Measurements from ENCODE around the gene GLDC. TPM values are rescaled to one million over a fixed set of nuclear protein-coding genes. Genes with fewer than 3 reads are reported as not detected.
"Not testable (repeated sequence)": the region's sequence is repeated elsewhere in the genome, so short reads cannot be mapped to it uniquely, and the experiment has no call there.

GLDC gene
- 10 to 100 TPM in 1 of 2 donors, 1 to 10 TPM in 1; 8.9 to 38.8 TPM for total RNA-seq
- polyA plus RNA-seq (2013, experiment 1 of 2) = 43.8 TPM
- polyA plus RNA-seq (2013, experiment 2 of 2) = 35.4 TPM
- long read RNA-seq, experiment 1 = 0 reads
- long read RNA-seq, experiment 2, transcript GLDC-201 (25 exons, 3,900 nt) = major isoform, 8 of 12 reads
- long read RNA-seq, experiment 2, partial matches to known transcripts = 2 of 12 reads
- long read RNA-seq, experiment 2, other reads (novel, unspliced or antisense) = 2 of 12 reads
- long read RNA-seq, experiment 3, partial matches to known transcripts = 15 of 22 reads
- long read RNA-seq, experiment 3, other reads (novel, unspliced or antisense) = 3 of 22 reads
- long read RNA-seq, experiment 4 = 0 reads

DNA sequence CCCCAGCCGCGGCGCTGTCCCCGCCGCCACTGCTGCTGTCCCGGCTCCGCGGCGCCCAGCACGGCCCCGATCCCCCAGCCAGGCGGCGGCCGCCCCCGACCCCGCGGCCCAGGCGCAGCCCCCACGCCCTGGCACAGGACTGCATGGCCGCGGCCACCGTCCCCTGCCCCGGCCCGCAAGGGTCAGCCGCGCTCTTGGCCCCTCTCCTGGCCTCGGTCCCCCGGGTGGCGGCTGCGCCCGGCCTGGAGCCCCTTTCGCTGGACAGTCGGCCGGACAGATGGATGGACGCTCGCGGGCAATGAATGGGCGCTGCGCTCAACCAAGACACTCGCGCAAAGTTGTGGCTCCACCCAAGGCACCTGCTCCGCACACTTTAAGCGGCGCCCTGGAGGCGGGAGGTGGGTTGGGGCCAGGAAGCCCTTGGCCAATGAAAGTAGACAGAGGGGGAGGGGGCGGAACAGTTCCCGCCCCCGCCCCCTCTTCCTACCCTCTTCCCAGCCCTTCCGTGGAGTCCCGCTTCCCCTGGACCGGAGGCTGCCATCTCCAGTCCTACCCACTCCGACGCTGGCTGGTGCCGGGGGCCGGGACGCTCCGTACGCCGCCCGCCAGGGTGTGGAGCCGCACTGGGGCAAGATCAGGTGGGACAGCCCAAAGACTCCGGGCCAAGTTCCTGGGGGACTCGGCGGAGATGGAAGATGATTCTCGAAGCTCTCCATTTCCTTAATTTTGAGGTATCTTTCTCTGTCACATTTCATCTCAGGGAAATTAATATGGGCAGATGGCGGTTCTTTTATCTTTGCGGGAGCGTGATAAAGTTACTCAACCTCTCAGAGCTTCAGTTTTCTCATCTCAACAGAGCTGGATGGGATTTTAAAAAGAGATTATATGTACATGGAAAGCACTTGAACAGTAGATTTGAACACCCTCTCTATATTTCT is at the start of gene GLDC:
Gene GLDC, minus strand, starts transcription at position 375 of the 938 bp plus-strand sequence. Its CDS starts 230 bp downstream, at position 145.
- H3K36me3 Mint-ChIP-seq (ENCODE audit: low read depth) = peaks cover 5% of the 10 kb centered on the region
- Histone ChIP-seq H3K4me1 (ENCODE audit: control insufficient read depth, insufficient read depth, low read length) (no peaks in the 10 kb centered on the region), H3K4me3 (ENCODE audit: low read length) (peak within 1 kb of the TSS; percentile 91), H3K27me3 (ENCODE audit: control insufficient read depth, insufficient read depth, low read length, poor library complexity, severe bottlenecking) (peaks cover 20% of the 10 kb centered on the region), H3K36me3 (ENCODE audit: control insufficient read depth, insufficient read depth, low read length) (no peaks in the 10 kb centered on the region), H3K9me3 (ENCODE audit: control insufficient read depth, low read length) (no peaks in the 10 kb centered on the region), H3K27ac (ENCODE audit: low read depth, low read length) (no peak within 1 kb of the TSS), H3K9ac (ENCODE audit: extremely low read depth, low read length, poor library complexity, severe bottlenecking) (peak within 1 kb of the TSS; percentile 50)
- peaks cover 14% of the 10 kb centered on the region for H3K27me3 Mint-ChIP-seq (ENCODE audit: insufficient read depth)
- peak; percentile 96 for DNase-seq
- 0 to 1% methylated on average over 11 to 68 of the region's 68 CpGs for WGBS, 2 experiments (ENCODE audit: insufficient coverage in 1 of 2, insufficient read length in 1 of 2)
- peak within 1 kb of the TSS; percentile 71 for H3K4me3 Mint-ChIP-seq
- TF ChIP-seq, protein P1, sequence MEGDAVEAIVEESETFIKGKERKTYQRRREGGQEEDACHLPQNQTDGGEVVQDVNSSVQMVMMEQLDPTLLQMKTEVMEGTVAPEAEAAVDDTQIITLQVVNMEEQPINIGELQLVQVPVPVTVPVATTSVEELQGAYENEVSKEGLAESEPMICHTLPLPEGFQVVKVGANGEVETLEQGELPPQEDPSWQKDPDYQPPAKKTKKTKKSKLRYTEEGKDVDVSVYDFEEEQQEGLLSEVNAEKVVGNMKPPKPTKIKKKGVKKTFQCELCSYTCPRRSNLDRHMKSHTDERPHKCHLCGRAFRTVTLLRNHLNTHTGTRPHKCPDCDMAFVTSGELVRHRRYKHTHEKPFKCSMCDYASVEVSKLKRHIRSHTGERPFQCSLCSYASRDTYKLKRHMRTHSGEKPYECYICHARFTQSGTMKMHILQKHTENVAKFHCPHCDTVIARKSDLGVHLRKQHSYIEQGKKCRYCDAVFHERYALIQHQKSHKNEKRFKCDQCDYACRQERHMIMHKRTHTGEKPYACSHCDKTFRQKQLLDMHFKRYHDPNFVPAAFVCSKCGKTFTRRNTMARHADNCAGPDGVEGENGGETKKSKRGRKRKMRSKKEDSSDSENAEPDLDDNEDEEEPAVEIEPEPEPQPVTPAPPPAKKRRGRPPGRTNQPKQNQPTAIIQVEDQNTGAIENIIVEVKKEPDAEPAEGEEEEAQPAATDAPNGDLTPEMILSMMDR (conservative IDR thresholded peaks at IDR 0.05) = no peak
- H3K9me3 Mint-ChIP-seq = no peaks in the 10 kb centered on the region
- H3K4me1 Mint-ChIP-seq = peaks cover 20% of the 10 kb centered on the region
- H3K27ac Mint-ChIP-seq = peak within 1 kb of the TSS; percentile 82

DNA sequence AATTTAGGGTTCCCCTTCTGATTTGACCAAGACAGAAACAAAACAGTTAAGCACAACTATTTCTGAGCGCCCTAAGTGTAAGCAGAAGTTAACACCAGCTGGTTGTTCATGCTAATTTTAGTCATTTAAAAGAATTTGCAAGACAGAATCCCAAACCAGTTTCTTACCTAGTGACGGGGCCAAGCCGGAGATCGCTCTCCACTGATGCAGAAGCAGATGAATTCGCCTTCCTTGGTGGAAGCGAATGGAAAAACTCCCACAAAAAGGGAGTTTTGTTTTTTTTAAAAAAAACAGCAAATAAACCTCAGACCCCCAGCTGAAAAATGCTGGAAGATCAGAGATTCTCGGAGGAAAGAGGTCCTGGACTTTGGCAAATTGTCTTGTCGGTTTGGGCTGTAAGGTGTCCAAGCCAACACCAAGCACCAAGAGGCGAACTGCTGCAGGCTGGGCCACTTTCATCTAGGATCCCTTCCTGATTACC is 47.4 kb upstream of the GLDC start:
- DNase-seq = peak; percentile 69

DNA sequence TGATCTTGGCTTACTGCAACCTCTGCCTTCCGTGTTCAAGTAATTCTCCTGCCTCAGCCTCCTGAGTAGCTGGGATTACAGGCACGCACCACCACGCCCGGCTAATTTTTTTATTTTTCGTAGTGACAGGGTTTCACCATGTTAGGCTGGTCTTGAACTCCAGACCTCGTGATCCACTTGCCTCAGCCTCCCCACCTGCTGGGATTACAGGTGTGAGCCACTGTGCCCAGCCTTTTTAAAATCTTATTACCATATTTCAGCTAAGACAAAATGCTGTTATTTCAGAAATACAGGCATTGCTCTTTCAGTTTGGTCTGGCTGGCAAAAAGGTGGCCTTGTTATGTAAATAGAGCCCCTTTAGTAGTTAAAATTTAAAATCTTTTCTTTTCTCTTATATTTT is 46.9 kb upstream of the GLDC start:
- Mint-ChIP-seq H3K4me3 (no peak overlapping the region), H3K36me3 (ENCODE audit: low read depth) (peaks cover 7% of the 10 kb centered on the region), H3K27me3 (ENCODE audit: insufficient read depth) (no peaks in the 10 kb centered on the region), H3K9me3 (no peaks in the 10 kb centered on the region), H3K4me1 (peaks cover 2% of the 10 kb centered on the region), H3K27ac (peak overlapping the region; percentile 77)
- no peak overlapping the region for H3K4me3 ChIP-seq (ENCODE audit: low read length)
- TF ChIP-seq, protein P1 (conservative IDR thresholded peaks at IDR 0.05) = no peak
- 82 to 84% methylated on average over 6 of the region's 6 CpGs for WGBS, 2 experiments (ENCODE audit: insufficient coverage in 1 of 2, insufficient read length in 1 of 2)
- H3K9me3 ChIP-seq (ENCODE audit: control insufficient read depth, low read length) = no peaks in the 10 kb centered on the region
- peak; percentile 61 for DNase-seq
- no peaks in the 10 kb centered on the region for H3K27me3 ChIP-seq (ENCODE audit: control insufficient read depth, insufficient read depth, low read length, poor library complexity, severe bottlenecking)
- H3K36me3 ChIP-seq (ENCODE audit: control insufficient read depth, insufficient read depth, low read length) = no peaks in the 10 kb centered on the region
- H3K4me1 ChIP-seq (ENCODE audit: control insufficient read depth, insufficient read depth, low read length) = no peaks in the 10 kb centered on the region
- no peak overlapping the region for H3K27ac ChIP-seq (ENCODE audit: low read depth, low read length)
- H3K9ac ChIP-seq (ENCODE audit: extremely low read depth, low read length, poor library complexity, severe bottlenecking) = no peak overlapping the region

More for the DNA sequence above, 47.4 kb upstream of the GLDC start:
- H3K27me3 Mint-ChIP-seq (ENCODE audit: insufficient read depth) = no peaks in the 10 kb centered on the region
- H3K27ac Mint-ChIP-seq = peak overlapping the region; percentile 82
- TF ChIP-seq, protein P1 (conservative IDR thresholded peaks at IDR 0.05) = no peak
- H3K9me3 ChIP-seq (ENCODE audit: control insufficient read depth, low read length) = no peaks in the 10 kb centered on the region
- H3K4me1 ChIP-seq (ENCODE audit: control insufficient read depth, insufficient read depth, low read length) = no peaks in the 10 kb centered on the region
- H3K9ac ChIP-seq (ENCODE audit: extremely low read depth, low read length, poor library complexity, severe bottlenecking) = no peak overlapping the region
- WGBS, 2 experiments (ENCODE audit: insufficient coverage in 1 of 2, insufficient read length in 1 of 2) = 60 to 68% methylated on average over 8 to 9 of the region's 9 CpGs
- H3K4me3 ChIP-seq (ENCODE audit: low read length) = no peak overlapping the region
- peaks cover 7% of the 10 kb centered on the region for H3K36me3 Mint-ChIP-seq (ENCODE audit: low read depth)
- H3K27me3 ChIP-seq (ENCODE audit: control insufficient read depth, insufficient read depth, low read length, poor library complexity, severe bottlenecking) = no peaks in the 10 kb centered on the region
- no peak overlapping the region for H3K27ac ChIP-seq (ENCODE audit: low read depth, low read length)
- H3K36me3 ChIP-seq (ENCODE audit: control insufficient read depth, insufficient read depth, low read length) = no peaks in the 10 kb centered on the region
- peaks cover 2% of the 10 kb centered on the region for H3K4me1 Mint-ChIP-seq
- H3K4me3 Mint-ChIP-seq = no peak overlapping the region
- no peaks in the 10 kb centered on the region for H3K9me3 Mint-ChIP-seq

DNA sequence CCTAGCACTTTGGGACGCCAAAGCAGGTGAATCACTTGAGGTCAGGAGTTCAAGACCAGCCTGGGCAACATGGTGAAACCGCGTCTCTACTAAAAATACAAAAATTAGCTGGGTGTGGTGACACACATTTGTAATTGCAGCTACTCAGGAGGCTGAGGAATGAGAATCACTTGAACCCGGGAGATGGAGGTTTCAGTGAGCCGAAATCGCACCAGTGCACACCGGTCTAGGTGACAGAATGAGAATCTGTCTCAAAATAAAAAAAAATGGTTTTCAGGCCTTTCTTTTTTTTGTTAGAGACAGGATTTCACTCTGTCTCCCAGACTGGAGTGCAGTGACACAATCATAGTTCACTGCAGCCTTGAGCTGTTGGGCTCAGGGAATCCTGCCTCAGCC is 45.1 kb upstream of the GLDC start:
- H3K9me3 ChIP-seq (ENCODE audit: control insufficient read depth, low read length); H3K9ac ChIP-seq (ENCODE audit: extremely low read depth, low read length, poor library complexity, severe bottlenecking); H3K27me3 Mint-ChIP-seq (ENCODE audit: insufficient read depth); H3K27ac Mint-ChIP-seq; H3K4me1 Mint-ChIP-seq; H3K36me3 Mint-ChIP-seq (ENCODE audit: low read depth); H3K36me3 ChIP-seq (ENCODE audit: control insufficient read depth, insufficient read depth, low read length); H3K4me3 ChIP-seq (ENCODE audit: low read length); H3K27me3 ChIP-seq (ENCODE audit: control insufficient read depth, insufficient read depth, low read length, poor library complexity, severe bottlenecking); DNase-seq; H3K9me3 Mint-ChIP-seq; H3K27ac ChIP-seq (ENCODE audit: low read depth, low read length); H3K4me1 ChIP-seq (ENCODE audit: control insufficient read depth, insufficient read depth, low read length); H3K4me3 Mint-ChIP-seq: not testable (repeated sequence)
- 96 to 97% methylated on average over 7 of the region's 7 CpGs for WGBS, 2 experiments (ENCODE audit: insufficient coverage in 1 of 2, insufficient read length in 1 of 2)
